ENCODE results near the gene SNED1.

SNED1 gene

DNA sequence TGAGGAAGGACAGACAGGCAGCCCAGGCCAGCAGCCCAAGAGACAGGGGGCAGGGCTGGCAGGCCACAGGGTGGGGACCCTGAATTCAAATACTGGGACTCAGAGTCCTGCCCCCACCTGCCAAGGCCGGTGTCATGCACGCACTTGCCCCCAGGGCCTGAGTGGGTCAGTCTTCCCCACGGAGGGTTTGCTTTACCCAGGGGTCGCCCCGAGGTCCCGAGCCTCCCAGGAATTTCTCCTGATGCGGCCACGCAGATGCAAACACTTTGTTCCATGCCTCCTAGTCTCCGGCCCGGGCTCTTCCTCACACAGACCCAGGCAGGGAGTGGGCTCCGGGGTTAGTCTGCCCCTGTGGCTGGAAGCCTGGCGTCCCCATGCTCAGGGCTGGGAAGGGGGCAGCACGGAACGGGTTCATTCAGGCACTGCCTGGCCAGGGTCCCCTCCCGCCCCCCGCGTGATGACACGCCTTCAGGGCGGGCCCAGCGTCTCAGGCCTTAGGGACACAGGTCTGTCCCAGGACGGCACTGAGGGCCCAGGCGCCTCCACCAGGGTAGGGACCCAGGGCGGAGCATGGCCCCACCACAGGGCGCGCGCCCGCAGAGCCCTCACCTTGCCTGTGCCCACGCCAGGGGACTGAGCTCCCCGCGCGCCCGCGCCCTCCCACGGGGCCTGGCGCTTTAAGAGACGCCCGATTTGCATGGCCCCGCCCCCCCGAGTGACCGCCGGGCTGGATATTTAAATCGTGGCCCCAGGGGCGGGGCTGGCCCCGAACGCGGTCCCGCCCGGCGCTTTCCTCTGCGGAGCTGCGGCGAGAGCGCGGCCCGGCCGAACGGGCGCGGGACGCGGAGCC is at the start of gene SNED1:
Gene SNED1, plus strand, starts transcription at position 763 of the 850 bp plus-strand sequence. CDS start 220 bp downstream, outside the sequence.
- Histone ChIP-seq H3K27ac (ENCODE audit: low read depth, low read length) (no peak within 1 kb of the TSS), H3K9me3 (ENCODE audit: control insufficient read depth, insufficient read depth, low read length) (no peaks in the 10 kb centered on the region), H3K9ac (ENCODE audit: low read depth, low read length) (peak within 1 kb of the TSS; percentile 51; the same call in 1 of the 2 replicates), H3K4me3 (ENCODE audit: low read depth, low read length) (peak within 1 kb of the TSS; percentile 83), H3K4me1 (ENCODE audit: control insufficient read depth, insufficient read depth, low read length) (peaks cover 3% of the 10 kb centered on the region; the same call in 1 of the 2 replicates), H3K36me3 (ENCODE audit: control insufficient read depth, insufficient read depth, low read length) (no peaks in the 10 kb centered on the region), H3K27me3 (ENCODE audit: control insufficient read depth, insufficient read depth, low read length) (peaks cover 33% of the 10 kb centered on the region)

DNA sequence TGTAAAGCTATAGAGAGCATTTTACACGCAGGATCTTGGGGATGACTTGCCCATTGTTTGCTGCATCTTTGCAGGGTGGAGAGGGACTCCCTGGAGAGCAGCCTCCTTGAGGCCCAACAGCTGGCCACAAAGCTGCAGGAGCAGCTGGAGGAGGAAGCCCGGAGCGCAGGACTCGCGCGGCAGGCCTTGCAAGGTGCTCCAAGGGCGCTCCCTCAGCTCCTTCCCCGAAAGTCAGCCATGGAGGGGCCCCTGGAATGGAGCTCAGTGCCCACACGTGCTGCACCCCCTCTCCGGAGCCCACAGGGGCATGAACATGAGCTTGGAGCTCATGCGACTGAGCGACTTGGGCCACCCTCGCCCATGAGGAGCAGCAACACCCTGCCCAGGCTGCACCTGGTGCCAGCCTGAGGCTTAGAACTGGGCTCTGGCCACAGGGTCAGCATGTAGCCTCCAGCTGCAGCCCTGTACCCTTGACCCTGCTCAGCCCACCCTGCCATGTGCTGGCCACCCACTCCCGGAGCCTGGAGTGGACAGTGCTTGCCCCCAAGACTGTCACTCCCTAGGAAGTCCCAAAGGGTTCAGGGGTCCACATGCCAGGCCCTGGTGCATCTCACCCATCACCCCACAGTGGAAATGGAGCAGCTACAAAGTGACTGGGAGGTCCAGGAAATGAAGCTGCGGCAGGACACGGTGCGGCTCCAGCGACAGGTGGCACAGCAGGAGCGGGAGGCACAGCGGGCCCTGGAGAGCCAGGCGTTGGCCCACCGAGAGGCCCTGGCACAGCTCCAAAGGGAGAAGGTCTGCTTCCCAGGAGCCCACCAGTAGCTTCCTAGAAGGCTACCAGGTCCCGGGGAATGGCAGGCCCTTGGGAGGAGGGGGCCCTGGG is 49.3 kb upstream of the SNED1 start:
- Histone ChIP-seq H3K27me3 (ENCODE audit: control insufficient read depth, insufficient read depth, low read length) (no peaks in the 10 kb centered on the region), H3K27ac (ENCODE audit: low read depth, low read length) (no peak overlapping the region), H3K9me3 (ENCODE audit: control insufficient read depth, insufficient read depth, low read length) (no peaks in the 10 kb centered on the region), H3K36me3 (ENCODE audit: control insufficient read depth, insufficient read depth, low read length) (no peaks in the 10 kb centered on the region), H3K4me1 (ENCODE audit: control insufficient read depth, insufficient read depth, low read length) (no peaks in the 10 kb centered on the region), H3K4me3 (ENCODE audit: low read depth, low read length) (no peak overlapping the region), H3K9ac (ENCODE audit: low read depth, low read length) (no peak overlapping the region)

DNA sequence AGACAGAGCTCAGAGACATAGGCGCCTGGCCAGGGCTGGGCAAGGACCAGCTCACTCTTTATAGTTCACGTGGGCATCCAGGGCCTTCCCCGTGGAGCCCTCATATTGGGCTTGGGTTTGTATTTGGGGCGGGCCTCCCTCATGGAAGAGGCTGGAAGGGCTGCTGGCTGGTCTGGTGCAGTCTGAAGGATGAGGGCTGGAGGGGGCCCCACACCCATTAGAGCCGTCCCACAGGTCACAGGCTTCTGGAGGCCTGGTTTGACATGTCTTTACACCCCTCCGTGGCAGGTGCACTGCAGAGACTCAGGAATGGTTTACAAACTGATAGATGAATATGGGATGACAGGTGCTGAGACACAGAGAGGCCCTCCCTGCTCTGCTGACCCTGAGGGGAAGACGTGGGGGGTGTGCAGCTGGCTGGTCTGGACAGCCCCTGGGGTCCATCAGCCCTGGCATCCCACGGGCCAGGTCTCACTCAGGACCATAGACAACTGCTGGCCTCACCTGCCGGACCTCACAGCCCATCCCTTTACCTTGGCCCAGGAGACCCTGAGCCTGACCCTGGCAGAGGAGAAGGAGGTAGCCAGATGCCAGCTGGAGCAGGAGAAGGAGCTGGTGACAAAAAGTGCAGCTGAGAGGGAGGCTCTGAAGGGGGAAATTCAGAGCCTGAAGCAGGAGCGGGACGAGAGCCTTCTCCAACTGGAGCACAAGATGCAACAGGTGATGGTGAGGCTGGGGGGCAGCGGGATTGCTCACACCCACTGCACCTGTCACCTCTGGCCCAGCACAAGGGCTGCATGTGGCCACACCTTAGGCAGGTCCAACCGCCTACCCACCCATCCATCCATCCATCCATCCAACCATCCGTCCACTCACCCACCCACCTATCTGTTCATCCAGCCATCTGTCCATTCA is 48.4 kb upstream of the SNED1 start:
- Histone ChIP-seq H3K27ac (ENCODE audit: low read depth, low read length) (no peak overlapping the region), H3K4me1 (ENCODE audit: control insufficient read depth, insufficient read depth, low read length) (peaks cover 6% of the 10 kb centered on the region; the same call in 1 of the 2 replicates), H3K9ac (ENCODE audit: low read depth, low read length) (no peak overlapping the region), H3K9me3 (ENCODE audit: control insufficient read depth, insufficient read depth, low read length) (no peaks in the 10 kb centered on the region), H3K27me3 (ENCODE audit: control insufficient read depth, insufficient read depth, low read length) (no peaks in the 10 kb centered on the region), H3K36me3 (ENCODE audit: control insufficient read depth, insufficient read depth, low read length) (no peaks in the 10 kb centered on the region), H3K4me3 (ENCODE audit: low read depth, low read length) (no peak overlapping the region)

DNA sequence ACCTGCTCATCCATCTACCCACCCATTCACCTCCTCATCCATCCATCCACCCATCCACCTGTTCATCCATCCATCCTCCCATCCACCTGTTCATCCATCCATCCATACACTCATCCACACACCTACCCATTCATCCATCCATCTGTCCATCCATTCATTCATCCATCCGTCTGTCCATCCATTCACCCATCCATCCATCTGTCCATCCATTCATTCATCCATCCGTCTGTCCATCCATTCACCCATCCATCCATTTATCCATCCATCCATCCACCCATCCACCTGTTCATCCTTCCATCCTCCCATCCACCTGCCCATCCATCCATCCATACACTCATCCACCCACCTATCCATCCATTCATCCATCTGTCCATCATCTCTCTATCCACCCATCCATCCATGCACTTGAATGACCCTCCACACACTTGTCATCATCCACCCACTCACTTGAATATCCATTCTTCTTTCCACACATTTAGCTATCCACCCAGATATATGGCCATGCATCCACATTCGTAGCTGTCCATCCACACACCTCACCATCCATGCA is 47.3 kb upstream of the SNED1 start:
- Histone ChIP-seq H3K4me1 (ENCODE audit: control insufficient read depth, insufficient read depth, low read length) (peaks cover 6% of the 10 kb centered on the region; the same call in 1 of the 2 replicates), H3K27me3 (ENCODE audit: control insufficient read depth, insufficient read depth, low read length) (no peaks in the 10 kb centered on the region), H3K27ac (ENCODE audit: low read depth, low read length) (no peak overlapping the region), H3K9me3 (ENCODE audit: control insufficient read depth, insufficient read depth, low read length) (no peaks in the 10 kb centered on the region), H3K4me3 (ENCODE audit: low read depth, low read length) (no peak overlapping the region), H3K9ac (ENCODE audit: low read depth, low read length) (no peak overlapping the region), H3K36me3 (ENCODE audit: control insufficient read depth, insufficient read depth, low read length) (no peaks in the 10 kb centered on the region)

- no peak overlapping the region for H3K27ac ChIP-seq (ENCODE audit: low read depth, low read length)
- no peaks in the 10 kb centered on the region for H3K9me3 ChIP-seq (ENCODE audit: control insufficient read depth, insufficient read depth, low read length)
- H3K9ac ChIP-seq (ENCODE audit: low read depth, low read length): no peak overlapping the region
- H3K27me3 ChIP-seq (ENCODE audit: control insufficient read depth, insufficient read depth, low read length): no peaks in the 10 kb centered on the region
- H3K4me1 ChIP-seq (ENCODE audit: control insufficient read depth, insufficient read depth, low read length): peaks cover 6% of the 10 kb centered on the region; the same call in 1 of the 2 replicates
- H3K4me3 ChIP-seq (ENCODE audit: low read depth, low read length): no peak overlapping the region
- H3K36me3 ChIP-seq (ENCODE audit: control insufficient read depth, insufficient read depth, low read length): no peaks in the 10 kb centered on the region
Measured at GRCh38 chr2:240952496-240953246, 45.7 kb upstream of the SNED1 start.

GRCh38 chr2:240953426-240954410 is 44.7 kb upstream of the SNED1 start:
- H3K27ac ChIP-seq (ENCODE audit: low read depth, low read length): no peak overlapping the region
- H3K27me3 ChIP-seq (ENCODE audit: control insufficient read depth, insufficient read depth, low read length): no peaks in the 10 kb centered on the region
- peaks cover 6% of the 10 kb centered on the region; the same call in 1 of the 2 replicates for H3K4me1 ChIP-seq (ENCODE audit: control insufficient read depth, insufficient read depth, low read length)
- no peak overlapping the region for H3K4me3 ChIP-seq (ENCODE audit: low read depth, low read length)
- no peaks in the 10 kb centered on the region for H3K36me3 ChIP-seq (ENCODE audit: control insufficient read depth, insufficient read depth, low read length)
- H3K9me3 ChIP-seq (ENCODE audit: control insufficient read depth, insufficient read depth, low read length): no peaks in the 10 kb centered on the region
- H3K9ac ChIP-seq (ENCODE audit: low read depth, low read length): no peak overlapping the region

DNA sequence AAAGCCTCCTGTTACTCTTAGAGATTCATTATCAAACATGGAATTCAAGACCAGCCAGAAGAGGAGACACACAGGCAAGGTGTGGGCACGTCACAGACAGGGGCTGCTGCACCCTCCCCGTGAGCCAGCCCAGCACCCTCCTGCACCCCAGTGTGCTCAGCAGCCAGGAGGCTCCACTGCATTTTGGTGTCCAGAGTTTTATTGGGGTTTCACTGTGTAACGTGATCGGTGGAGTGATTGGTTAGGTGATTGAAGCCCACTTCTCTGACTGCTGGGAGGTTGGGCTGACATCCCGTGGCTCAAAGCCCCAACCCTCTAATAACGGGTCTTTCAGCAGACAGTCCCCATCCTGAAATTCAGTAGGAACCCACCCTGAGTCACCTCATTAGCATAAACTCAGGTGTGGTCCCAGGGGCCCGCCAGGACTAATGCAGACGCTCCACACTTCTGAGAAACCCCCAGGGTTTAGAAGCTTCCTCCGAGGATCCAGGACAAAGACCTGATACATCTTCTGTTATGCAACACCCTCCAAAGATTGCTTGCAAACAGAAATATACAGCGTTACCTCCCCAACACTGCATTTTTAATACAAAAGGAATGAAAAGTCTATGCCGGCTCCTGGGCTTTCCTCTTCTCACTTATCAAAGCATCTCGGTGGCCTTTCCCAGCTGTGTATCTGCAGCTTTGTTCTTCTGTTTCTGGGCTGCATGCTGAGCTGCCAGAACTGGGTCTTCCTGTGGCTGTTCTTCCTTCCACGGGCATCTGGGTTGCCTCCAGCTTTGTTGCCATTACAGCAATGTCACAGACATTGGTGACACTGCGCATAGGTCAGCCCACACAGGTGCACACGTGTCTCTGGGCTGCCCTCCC is 43.7 kb upstream of the SNED1 start:
- Histone ChIP-seq H3K9ac (ENCODE audit: low read depth, low read length) (no peak overlapping the region), H3K36me3 (ENCODE audit: control insufficient read depth, insufficient read depth, low read length) (no peaks in the 10 kb centered on the region), H3K27ac (ENCODE audit: low read depth, low read length) (no peak overlapping the region), H3K4me3 (ENCODE audit: low read depth, low read length) (no peak overlapping the region), H3K4me1 (ENCODE audit: control insufficient read depth, insufficient read depth, low read length) (peaks cover 6% of the 10 kb centered on the region; the same call in 1 of the 2 replicates), H3K27me3 (ENCODE audit: control insufficient read depth, insufficient read depth, low read length) (no peaks in the 10 kb centered on the region), H3K9me3 (ENCODE audit: control insufficient read depth, insufficient read depth, low read length) (no peaks in the 10 kb centered on the region)

DNA sequence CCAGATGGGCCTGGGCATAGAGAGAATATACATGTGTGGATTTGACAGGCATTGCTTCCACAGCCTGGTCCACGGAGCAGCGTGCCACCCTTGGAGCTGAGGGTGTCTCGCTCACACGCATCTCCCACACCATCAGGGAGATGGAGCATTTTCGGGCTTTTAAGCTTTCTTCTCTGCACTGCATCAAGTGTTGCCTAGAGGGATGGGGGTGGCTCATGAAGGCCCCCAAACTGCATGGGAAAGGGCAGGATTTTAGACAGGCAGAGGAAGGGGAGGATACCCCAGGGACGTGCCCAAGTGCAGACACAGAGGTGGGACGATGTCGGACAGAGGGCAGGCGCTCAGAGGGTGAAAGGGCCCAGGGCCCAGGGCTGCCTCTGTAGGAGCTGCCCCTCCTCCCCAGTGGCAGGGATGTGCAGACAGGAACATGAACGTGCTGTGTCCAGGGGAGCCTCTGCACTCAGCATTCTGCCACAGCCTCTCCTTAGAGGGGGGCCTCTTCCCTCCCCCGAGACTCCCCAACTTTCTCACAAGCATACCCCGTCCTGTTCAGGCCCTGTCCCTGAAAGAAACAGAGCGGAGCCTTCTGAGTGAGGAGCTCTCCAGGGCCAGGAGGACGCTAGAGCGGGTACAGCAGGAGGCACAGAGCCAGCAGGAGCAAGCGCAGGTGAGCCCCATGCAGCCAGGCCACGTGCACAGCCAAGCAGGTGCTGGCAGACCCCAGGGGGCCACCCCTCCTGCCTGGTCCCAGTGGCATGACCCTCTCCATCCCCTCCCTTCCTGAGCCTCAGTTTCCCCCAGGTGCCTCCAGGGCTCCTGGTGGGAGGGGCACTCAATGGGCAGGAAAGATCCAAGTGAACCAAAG is 42.9 kb upstream of the SNED1 start:
- H3K4me1 ChIP-seq (ENCODE audit: control insufficient read depth, insufficient read depth, low read length): peaks cover 8% of the 10 kb centered on the region; the same call in 1 of the 2 replicates
- H3K36me3 ChIP-seq (ENCODE audit: control insufficient read depth, insufficient read depth, low read length): no peaks in the 10 kb centered on the region
- no peaks in the 10 kb centered on the region for H3K9me3 ChIP-seq (ENCODE audit: control insufficient read depth, insufficient read depth, low read length)
- H3K4me3 ChIP-seq (ENCODE audit: low read depth, low read length): no peak overlapping the region
- no peak overlapping the region for H3K27ac ChIP-seq (ENCODE audit: low read depth, low read length)
- H3K9ac ChIP-seq (ENCODE audit: low read depth, low read length): no peak overlapping the region
- no peaks in the 10 kb centered on the region for H3K27me3 ChIP-seq (ENCODE audit: control insufficient read depth, insufficient read depth, low read length)
